ACC112 (cell line): ENCODE measurements around the gene BRD3OS.
"Not testable (repeated sequence)": the region's sequence is repeated elsewhere in the genome, so short reads cannot be mapped to it uniquely, and the experiment has no call there.

Experiments used
- H2AFZ ChIP-seq: fragments of 200-600 bp; sonication (generic); one replicate; pipeline ENCODE4 v1.6.0; 2017; ENCODE audit warnings: antibody characterized with exemption, low read length; ENCODE audit not compliant: unreplicated experiment
- H3K27ac ChIP-seq: fragments of 200-600 bp; sonication (generic); 2 replicates; pipeline ENCODE4 v1.5.1; 2014; ENCODE audit warnings: low read depth, mild to moderate bottlenecking, antibody characterized with exemption, low read length, moderate library complexity
- H3K27me3 ChIP-seq: fragments of 200-600 bp; sonication (generic); 2 replicates; pipeline ENCODE4 v1.6.1; 2014; ENCODE audit warnings: mild to moderate bottlenecking, antibody characterized with exemption, low read length, moderate library complexity, mixed read lengths; ENCODE audit not compliant: insufficient read depth
- H3K36me3 ChIP-seq: fragments of 200-600 bp; sonication (generic); 2 replicates; pipeline ENCODE4 v1.6.1; 2016; ENCODE audit warnings: mild to moderate bottlenecking, antibody characterized with exemption, low read length, moderate library complexity, mixed read lengths; ENCODE audit not compliant: insufficient read depth
- H3K4me1 ChIP-seq: fragments of 200-600 bp; sonication (generic); one replicate; pipeline ENCODE4 v1.6.1; 2016; ENCODE audit warnings: low read length, mixed read lengths; ENCODE audit not compliant: insufficient read depth, unreplicated experiment, control insufficient read depth
- H3K4me3 ChIP-seq: fragments of 200-600 bp; sonication (generic); 2 replicates; pipeline ENCODE4 v1.5.1; 2014; ENCODE audit warnings: mild to moderate bottlenecking, low read depth, low read length
- H3K79me2 ChIP-seq: fragments of 200-600 bp; sonication (generic); one replicate; pipeline ENCODE4 v1.6.0; 2016; ENCODE audit warnings: low read length; ENCODE audit not compliant: control insufficient read depth, unreplicated experiment, insufficient read depth

The BRD3OS gene

GRCh38 chr9:133980864-133981588 lies 44.3 kb upstream of the BRD3OS start:
- Histone ChIP-seq H3K4me1 (no peaks in the 10 kb centered on the region), H3K4me3 (no peak overlapping the region), H3K27me3 (no peaks in the 10 kb centered on the region), H2AFZ (no peak overlapping the region), H3K36me3 (no peaks in the 10 kb centered on the region), H3K27ac (no peak overlapping the region), H3K79me2 (peaks cover 55% of the 10 kb centered on the region)

GRCh38 chr9:133981589-133981957 lies 43.7 kb upstream of the BRD3OS start:
- H3K27ac ChIP-seq: no peak overlapping the region
- peaks cover 58% of the 10 kb centered on the region for H3K79me2 ChIP-seq
- H2AFZ ChIP-seq: no peak overlapping the region
- H3K36me3 ChIP-seq: no peaks in the 10 kb centered on the region
- H3K27me3 ChIP-seq: no peaks in the 10 kb centered on the region
- H3K4me3 ChIP-seq: no peak overlapping the region
- no peaks in the 10 kb centered on the region for H3K4me1 ChIP-seq

DNA sequence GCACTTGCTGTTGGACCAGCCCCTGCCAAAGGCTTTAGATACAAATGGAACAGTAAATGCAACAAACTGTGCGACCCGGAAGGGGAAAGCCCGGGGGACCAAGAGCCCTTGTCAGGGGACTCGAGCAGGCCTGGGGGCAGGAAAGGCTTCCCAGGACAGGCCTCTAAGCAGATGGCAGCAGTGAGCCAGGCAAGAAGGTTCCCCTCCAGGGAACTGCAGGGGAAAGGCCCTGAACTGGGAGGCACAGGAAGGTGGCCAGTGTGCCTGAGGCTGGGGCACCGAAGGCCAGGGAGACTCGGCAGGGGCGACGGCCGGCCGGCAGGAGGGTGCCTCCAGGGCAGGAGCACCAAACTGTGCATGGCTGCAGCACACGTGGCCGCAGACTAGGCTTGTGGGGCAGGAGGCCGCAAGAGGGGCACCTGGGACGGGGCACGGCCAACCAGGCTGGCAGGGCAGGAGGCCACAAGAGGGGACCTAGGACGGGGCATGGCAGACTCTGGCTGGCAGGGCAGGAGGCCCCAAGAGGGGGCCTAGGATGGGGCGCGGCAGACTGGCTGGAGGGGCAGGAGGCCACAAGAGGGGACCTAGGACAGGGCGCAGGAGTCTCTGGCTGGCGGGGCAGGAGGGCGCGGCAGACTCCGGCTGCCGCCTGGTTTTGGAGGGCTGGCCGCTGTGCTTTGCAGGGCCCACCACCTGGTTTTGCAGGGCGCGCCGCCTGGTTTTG lies 43.2 kb upstream of the BRD3OS start:
- Histone ChIP-seq H3K27ac (no peak overlapping the region), H3K79me2 (peaks cover 56% of the 10 kb centered on the region), H3K36me3 (no peaks in the 10 kb centered on the region), H2AFZ (no peak overlapping the region), H3K4me3 (no peak overlapping the region), H3K27me3 (no peaks in the 10 kb centered on the region), H3K4me1 (no peaks in the 10 kb centered on the region)

- Histone ChIP-seq H3K4me1 (no peaks in the 10 kb centered on the region), H3K27ac (no peak overlapping the region), H3K27me3 (no peaks in the 10 kb centered on the region), H3K4me3 (no peak overlapping the region), H3K36me3 (no peaks in the 10 kb centered on the region), H2AFZ (no peak overlapping the region), H3K79me2 (peaks cover 58% of the 10 kb centered on the region)
Observed at GRCh38 chr9:133982971-133983720, 42.1 kb upstream of the BRD3OS start.

DNA sequence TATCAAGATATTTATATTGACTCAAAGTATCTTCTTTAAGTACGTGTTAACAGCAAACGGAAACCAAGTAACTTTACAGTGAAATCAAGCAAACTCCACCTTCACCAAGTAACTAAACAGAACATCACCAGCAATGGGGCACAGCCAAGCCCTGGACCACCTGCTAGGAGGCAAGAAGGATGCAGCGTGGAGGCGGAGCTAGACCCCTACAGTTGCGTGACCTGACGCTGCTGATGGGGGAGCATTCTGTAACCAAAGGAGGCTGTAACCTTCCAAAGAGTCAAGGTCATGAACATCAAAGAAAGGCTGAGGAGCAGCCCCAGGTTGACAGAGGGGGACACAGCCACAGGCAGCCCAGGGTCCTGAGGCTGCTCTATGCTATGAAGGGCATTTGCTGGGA lies 39.2 kb upstream of the BRD3OS start:
- no peaks in the 10 kb centered on the region for H3K27me3 ChIP-seq
- H3K36me3 ChIP-seq: no peaks in the 10 kb centered on the region
- H3K27ac ChIP-seq: no peak overlapping the region
- no peaks in the 10 kb centered on the region for H3K4me1 ChIP-seq
- H2AFZ ChIP-seq: no peak overlapping the region
- H3K4me3 ChIP-seq: no peak overlapping the region
- H3K79me2 ChIP-seq: peaks cover 50% of the 10 kb centered on the region

- Histone ChIP-seq H3K4me1 (no peaks in the 10 kb centered on the region), H3K4me3 (no peak overlapping the region), H3K36me3 (no peaks in the 10 kb centered on the region), H3K27ac (no peak overlapping the region), H3K79me2 (peaks cover 57% of the 10 kb centered on the region), H2AFZ (no peak overlapping the region), H3K27me3 (no peaks in the 10 kb centered on the region)
Observed at GRCh38 chr9:133986774-133987445, 38.4 kb upstream of the BRD3OS start.

DNA sequence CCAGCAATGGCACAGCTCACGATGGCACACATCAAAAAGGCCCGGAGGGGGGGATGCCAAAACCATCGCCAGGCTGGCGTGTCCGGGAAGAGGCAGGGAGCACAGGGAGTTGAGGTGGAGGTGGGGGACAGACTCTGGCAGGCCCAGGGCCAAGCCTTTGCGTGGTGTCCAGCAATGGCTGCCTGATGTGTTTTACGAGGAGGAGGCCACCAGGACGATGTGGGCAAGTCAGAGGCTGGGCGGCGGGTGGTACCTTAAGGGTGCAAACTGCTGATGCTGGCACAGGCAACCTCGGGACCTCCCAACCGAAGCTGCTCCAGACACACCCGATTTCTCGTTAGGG lies 37.9 kb upstream of the BRD3OS start:
- no peak overlapping the region for H3K27ac ChIP-seq
- H2AFZ ChIP-seq: no peak overlapping the region
- H3K79me2 ChIP-seq: peaks cover 57% of the 10 kb centered on the region
- H3K27me3 ChIP-seq: no peaks in the 10 kb centered on the region
- H3K4me1 ChIP-seq: no peaks in the 10 kb centered on the region
- no peak overlapping the region for H3K4me3 ChIP-seq
- no peaks in the 10 kb centered on the region for H3K36me3 ChIP-seq

DNA sequence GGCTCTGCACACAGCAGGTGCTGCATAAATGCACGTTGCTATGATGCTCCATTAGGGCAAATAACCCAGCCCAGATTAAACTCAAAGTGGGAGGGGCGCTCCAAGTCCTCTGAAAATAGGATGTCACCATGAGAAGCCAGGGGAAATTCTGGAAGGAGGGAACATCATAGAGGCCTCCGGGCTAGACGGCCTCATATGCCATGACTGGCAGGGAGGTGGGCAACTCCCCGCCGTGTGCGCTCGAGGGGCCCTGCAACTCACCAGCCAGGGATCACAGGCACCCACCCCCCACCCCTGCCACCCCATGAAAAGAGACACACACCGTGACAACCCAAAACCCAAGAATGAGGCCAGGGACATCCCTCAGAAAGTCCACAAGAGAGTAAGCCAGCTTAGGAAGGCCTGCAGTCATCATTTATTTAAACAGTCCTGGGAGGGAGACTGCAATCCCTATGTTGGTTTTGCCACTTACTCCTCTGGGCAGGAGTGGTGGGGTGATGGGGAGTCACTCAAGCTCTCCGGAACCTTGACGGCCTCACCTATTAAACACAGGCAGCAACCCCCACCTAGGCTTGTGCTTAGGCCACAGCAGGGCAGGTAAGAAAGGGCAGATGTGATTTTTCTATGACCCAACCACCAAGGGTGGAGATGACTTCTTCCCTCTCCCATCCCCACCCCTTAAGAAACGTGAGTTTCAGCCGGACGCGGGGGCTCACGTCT lies 37.2 kb upstream of the BRD3OS start:
- Histone ChIP-seq H3K4me3 (no peak overlapping the region), H3K79me2 (peaks cover 54% of the 10 kb centered on the region), H3K27ac (no peak overlapping the region), H3K27me3 (no peaks in the 10 kb centered on the region), H2AFZ (no peak overlapping the region), H3K4me1 (no peaks in the 10 kb centered on the region), H3K36me3 (no peaks in the 10 kb centered on the region)

- H3K4me3 ChIP-seq, H3K27ac ChIP-seq, H3K27me3 ChIP-seq, H3K36me3 ChIP-seq, H2AFZ ChIP-seq, H3K4me1 ChIP-seq: not testable (repeated sequence)
- H3K79me2 ChIP-seq: peaks cover 54% of the 10 kb centered on the region
Observed at GRCh38 chr9:133988771-133989170, 36.5 kb upstream of the BRD3OS start.
